ENCODE results near the gene CFDP1. TPM values are rescaled to one million over a fixed set of nuclear protein-coding genes. Genes with fewer than 3 reads are reported as not detected.

CFDP1 gene
- total and polyA plus RNA-seq, 2 of the 13 experiments (the other 11 are each of a cell fraction or from before 2014, with no cell fraction given) = 78.6 to 153 TPM

- no peak overlapping the region for H3K27ac ChIP-seq (ENCODE audit: extremely low read length, insufficient read depth, low read length)
- no peaks in the 10 kb centered on the region for H3K4me1 ChIP-seq (ENCODE audit: insufficient read depth, low read length)
- no peaks in the 10 kb centered on the region for H3K9me3 ChIP-seq (ENCODE audit: low read length)
- H3K27me3 ChIP-seq (ENCODE audit: control insufficient read depth in 1 of 2, insufficient read depth in 2 of 2, low read length in 2 of 2) = no peaks in the 10 kb centered on the region
- no peaks in the 10 kb centered on the region for H4K20me1 ChIP-seq (ENCODE audit: insufficient read depth, low read length)
- H3K36me3 ChIP-seq (replicated peaks in 1 of 2; ENCODE audit: control insufficient read depth in 1 of 2, insufficient read depth in 2 of 2, low read length in 2 of 2) = peaks cover 4 to 22% of the 10 kb centered on the region in 2 experiments; a peak in 4 of 5 replicates
- no TSS peak for BruUV-seq (replicated peaks)
- CTCF ChIA-PET (ENCODE audit: low intra/inter-chr PET ratio, low total read pairs) = no interaction called here
- 92% methylated on average over 2 of the region's 2 CpGs for WGBS (ENCODE audit: low lambda C conversion rate)
- FAIRE-seq = no peak
- POLR2A ChIA-PET = interaction anchor here (1.0 kb wide), 1 partner anchor 40 kb away, joined by 3 read pairs; no protein-coding TSS in a partner anchor
- no peaks in the 10 kb centered on the region for H3K79me2 ChIP-seq (ENCODE audit: insufficient read depth, low read length)
- no peak for DNase-seq (ENCODE audit: low spot score)
- H3K4me2 ChIP-seq (ENCODE audit: low read depth, low read length) = no peak overlapping the region
- no peak overlapping the region for H3K4me3 ChIP-seq (replicated peaks in 1 of 3; ENCODE audit: insufficient read depth in 1 of 3, low read depth in 2 of 3, low read length in 3 of 3)
- in situ Hi-C loops (cut with HindIII; ENCODE audit: extremely low pct_ligation_motif_present, low pct_unique_long_range_greater_than_20kb) (no loop called here), intact Hi-C loops (cut with micrococcal nuclease; ENCODE audit: unreplicated experiment) (no loop called here)
- no peak overlapping the region for H3K9ac ChIP-seq (ENCODE audit: insufficient read depth, low read depth, low read length)
- ATAC-seq = no peak
- no peak overlapping the region for H2AFZ ChIP-seq (ENCODE audit: low read length)
- TF ChIP-seq ZBED4 (CRISPR knock-in tag; IDR thresholded peaks at IDR 0.05; ENCODE audit: borderline replicate concordance) (no peak), ZUFSP (CRISPR knock-in tag; IDR thresholded peaks at IDR 0.05; ENCODE audit: borderline replicate concordance) (no peak), PAXIP1 (CRISPR knock-in tag; conservative IDR thresholded peaks at IDR 0.05) (no peak), GABPA (IDR thresholded peaks at IDR 0.05; ENCODE audit: low read depth, low read length) (no peak), GABPA (CRISPR knock-in tag; IDR thresholded peaks at IDR 0.05; ENCODE audit: low read depth) (no peak), PHF21A (CRISPR knock-in tag; IDR thresholded peaks at IDR 0.05) (no peak), ZNF510 (CRISPR knock-in tag; IDR thresholded peaks at IDR 0.05; ENCODE audit: low read depth) (no peak), ZNF280D (CRISPR knock-in tag; IDR thresholded peaks at IDR 0.05) (no peak), ZNF740 (CRISPR knock-in tag; IDR thresholded peaks at IDR 0.05) (no peak), ZNF160 (CRISPR knock-in tag; IDR thresholded peaks at IDR 0.05) (no peak), PCBP1 (IDR thresholded peaks at IDR 0.05; ENCODE audit: borderline replicate concordance, low read depth, low read length) (no peak)
Observed at GRCh38 chr16:75345711-75346110, 87.6 kb downstream of the CFDP1 start.

Data from HepG2 (cell line).